ENCODE results near the gene FAM118A.

FAM118A gene

GRCh38 chr22:45389546-45389945 is 79.8 kb downstream of the FAM118A start:
- no peak for DNase-seq

All from stimulated activated naive CD4-positive, alpha-beta T cell (primary cell).